Measurements from ENCODE around the gene CTNND1. TPM values are rescaled to one million over a fixed set of nuclear protein-coding genes. Genes with fewer than 3 reads are reported as not detected.
"Not testable (repeated sequence)": the region's sequence is repeated elsewhere in the genome, so short reads cannot be mapped to it uniquely, and the experiment has no call there.

Gene CTNND1
- 100 to 1,000 TPM; 201 to 226 (median 215) TPM for polyA plus RNA-seq (ENCODE audit: insufficient read length in 4 of 4)

GRCh38 chr11:57761301-57762234 is at the start of gene CTNND1:
Gene CTNND1, plus strand, starts transcription at chr11:57761802. Its CDS starts 29,677 bp downstream, at chr11:57791479.
- peak in 3 of 4 donors; percentile 94 to 97 (median 96) for DNase-seq (ENCODE audit: low read depth in 4 of 4, low spot score in 3 of 4)

- DNase-seq (ENCODE audit: low read depth in 4 of 4, low spot score in 3 of 4): peak; percentile 83 to 98 (median 97)
Measured at GRCh38 chr11:57712256-57713150, 49.1 kb upstream of the CTNND1 start, which contains the start of gene TMX2. Gene TMX2, plus strand, starts transcription at chr11:57712593. Its CDS starts 26 bp downstream, at chr11:57712619.

- no peak for DNase-seq (ENCODE audit: low read depth in 4 of 4, low spot score in 3 of 4)
Measured at GRCh38 chr11:57713835-57714234, 47.8 kb upstream of the CTNND1 start.

- DNase-seq (ENCODE audit: low read depth in 4 of 4, low spot score in 3 of 4): not testable (repeated sequence)
Measured at GRCh38 chr11:57716726-57717125, 44.9 kb upstream of the CTNND1 start.

- DNase-seq (ENCODE audit: low read depth in 4 of 4, low spot score in 3 of 4): no peak
Measured at GRCh38 chr11:57727185-57727584, 34.4 kb upstream of the CTNND1 start.

GRCh38 chr11:57728829-57729228 is 32.8 kb upstream of the CTNND1 start:
- no peak for DNase-seq (ENCODE audit: low read depth in 4 of 4, low spot score in 3 of 4)

- no peak for DNase-seq (ENCODE audit: low read depth in 4 of 4, low spot score in 3 of 4)
Measured at GRCh38 chr11:57729479-57729878, 32.1 kb upstream of the CTNND1 start.

- DNase-seq (ENCODE audit: low read depth in 4 of 4, low spot score in 3 of 4): no peak
Measured at GRCh38 chr11:57732661-57733060, 28.9 kb upstream of the CTNND1 start.

GRCh38 chr11:57735619-57736298 is 25.8 kb upstream of the CTNND1 start:
- no peak for DNase-seq (ENCODE audit: low read depth in 4 of 4, low spot score in 3 of 4)

GRCh38 chr11:57741132-57742086 is 20.2 kb upstream of the CTNND1 start, which contains the start of gene SELENOH:
Gene SELENOH, plus strand, starts transcription at chr11:57741491. Its CDS starts 105 bp downstream, at chr11:57741596.
- peak; percentile 91 to 94 (median 92) for DNase-seq (ENCODE audit: low read depth in 4 of 4, low spot score in 3 of 4)

GRCh38 chr11:57742087-57742452 is 19.5 kb upstream of the CTNND1 start:
- DNase-seq (ENCODE audit: low read depth in 4 of 4, low spot score in 3 of 4): no peak

GRCh38 chr11:57744357-57744756 is 17.2 kb upstream of the CTNND1 start:
- no peak for DNase-seq (ENCODE audit: low read depth in 4 of 4, low spot score in 3 of 4)

GRCh38 chr11:57745206-57745605 is 16.4 kb upstream of the CTNND1 start:
- no peak for DNase-seq (ENCODE audit: low read depth in 4 of 4, low spot score in 3 of 4)

GRCh38 chr11:57746920-57747319 is 14.7 kb upstream of the CTNND1 start:
- DNase-seq (ENCODE audit: low read depth in 4 of 4, low spot score in 3 of 4): no peak

- no peak for DNase-seq (ENCODE audit: low read depth in 4 of 4, low spot score in 3 of 4)
Measured at GRCh38 chr11:57751176-57751575, 10.4 kb upstream of the CTNND1 start.

- DNase-seq (ENCODE audit: low read depth in 4 of 4, low spot score in 3 of 4): no peak
Measured at GRCh38 chr11:57751676-57752253, 9.8 kb upstream of the CTNND1 start, which contains the start of gene BTBD18. Gene BTBD18, minus strand, starts transcription at chr11:57751819. Its CDS starts 631 bp downstream, at chr11:57751188.

GRCh38 chr11:57752954-57753353 is 8.6 kb upstream of the CTNND1 start:
- DNase-seq (ENCODE audit: low read depth in 4 of 4, low spot score in 3 of 4): no peak

- DNase-seq (ENCODE audit: low read depth in 4 of 4, low spot score in 3 of 4): no peak
Measured at GRCh38 chr11:57758174-57758573, 3.4 kb upstream of the CTNND1 start.
